ENCODE measurements around the gene UBTF.

The UBTF gene

DNA sequence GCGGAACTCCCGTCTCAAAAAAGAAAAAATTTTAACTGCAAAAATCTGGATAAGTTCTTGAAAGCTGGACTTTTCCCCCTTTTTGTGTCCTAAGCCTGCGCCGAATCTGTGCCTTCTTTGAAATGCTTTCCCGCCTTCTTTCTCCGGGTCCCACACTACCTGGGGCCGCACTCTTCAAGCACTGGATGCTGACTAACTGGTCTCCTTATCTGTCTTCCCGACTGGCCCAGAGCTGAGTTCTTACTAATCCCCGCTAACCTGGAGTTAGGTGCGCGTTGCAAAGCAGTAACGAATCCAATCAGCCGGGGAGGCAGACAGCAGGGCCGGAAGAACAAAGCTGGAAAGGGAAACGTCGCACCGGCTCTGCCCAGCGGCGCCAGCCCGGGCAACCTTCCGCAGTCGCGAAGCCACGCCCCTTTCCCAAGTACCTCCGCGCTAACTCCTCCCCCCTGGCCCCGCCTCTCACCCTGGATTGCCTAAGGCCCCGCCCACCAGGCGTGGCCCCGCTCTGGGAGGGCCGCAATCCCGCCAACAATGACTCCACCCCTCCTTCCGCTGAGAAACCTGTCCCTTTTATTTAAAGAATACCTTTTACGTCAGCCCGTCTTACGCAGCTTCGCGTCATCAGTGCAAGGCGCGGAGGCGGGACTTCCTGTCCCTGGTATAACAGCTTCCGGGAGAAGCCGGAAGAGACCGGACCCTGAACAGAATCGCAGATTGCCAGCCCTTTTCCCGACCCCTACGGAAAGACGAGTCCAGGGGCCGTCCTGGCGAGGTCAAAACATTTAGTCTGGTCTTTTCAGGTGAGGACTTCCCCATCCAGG is 33.0 kb downstream of the UBTF start, which contains the start of gene TMUB2:
Gene TMUB2, plus strand, starts transcription at position 666 of the 824 bp plus-strand sequence. CDS start 737 bp downstream, outside the sequence.
- intact Hi-C loops (cut with DNase I), result no loop called here
- peak; percentile 98 to 100 (median 99) for DNase-seq

DNA sequence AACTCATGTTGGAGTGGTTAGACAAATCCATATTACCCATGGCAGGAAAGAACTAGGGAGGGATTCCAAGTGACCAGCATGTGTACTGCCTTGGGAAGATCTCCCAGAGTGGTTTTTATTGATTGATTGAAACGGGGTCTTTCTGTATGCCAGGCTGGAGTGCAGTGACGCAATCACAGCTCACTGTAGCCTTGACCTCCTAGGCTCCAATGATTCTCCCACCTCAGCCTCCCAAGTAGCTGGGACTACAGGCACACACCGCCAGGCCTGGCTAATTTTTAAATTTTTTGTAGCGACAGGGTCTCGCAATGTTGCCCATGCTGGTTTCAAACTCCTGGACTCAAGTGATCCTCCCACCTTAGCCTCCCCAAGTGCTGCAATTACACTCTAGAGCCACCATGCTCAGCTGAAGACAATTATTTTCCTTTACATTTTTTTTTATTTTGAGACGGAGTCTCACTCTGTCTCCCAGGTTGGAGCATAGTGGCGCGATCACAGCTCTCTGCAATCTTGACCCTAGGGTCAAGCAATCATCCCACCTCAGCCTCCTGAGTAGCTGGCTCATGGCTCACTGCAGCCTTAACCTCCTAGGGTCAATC is 35.2 kb downstream of the UBTF start:
- DNase-seq, result no peak
- intact Hi-C loops (cut with DNase I), result no loop called here

GRCh38 chr17:44183024-44183423 is 36.5 kb downstream of the UBTF start:
- intact Hi-C loops (cut with DNase I), result no loop called here
- no peak for DNase-seq

DNA sequence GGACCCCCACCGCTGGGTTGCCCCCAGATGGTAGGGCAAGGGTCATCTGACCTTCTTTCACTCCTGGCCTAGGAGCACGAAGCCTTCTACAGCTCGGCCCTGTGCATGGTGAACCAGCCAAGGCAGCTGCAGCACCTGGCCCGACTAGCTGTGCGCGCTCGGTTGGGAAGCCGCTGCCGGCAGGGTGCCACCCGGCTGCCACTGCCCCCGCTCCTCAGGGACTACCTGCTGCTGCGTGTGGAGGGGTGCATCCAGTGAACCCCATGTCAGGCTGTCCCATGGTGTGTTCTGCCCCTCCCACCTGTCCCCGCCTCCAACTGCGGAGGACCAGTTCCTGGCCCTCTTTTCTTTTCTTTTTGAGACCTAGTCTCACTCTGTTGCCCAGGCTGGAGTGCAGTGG is 41.3 kb downstream of the UBTF start:
- no peak for DNase-seq
- intact Hi-C loops (cut with DNase I), result no loop called here

DNA sequence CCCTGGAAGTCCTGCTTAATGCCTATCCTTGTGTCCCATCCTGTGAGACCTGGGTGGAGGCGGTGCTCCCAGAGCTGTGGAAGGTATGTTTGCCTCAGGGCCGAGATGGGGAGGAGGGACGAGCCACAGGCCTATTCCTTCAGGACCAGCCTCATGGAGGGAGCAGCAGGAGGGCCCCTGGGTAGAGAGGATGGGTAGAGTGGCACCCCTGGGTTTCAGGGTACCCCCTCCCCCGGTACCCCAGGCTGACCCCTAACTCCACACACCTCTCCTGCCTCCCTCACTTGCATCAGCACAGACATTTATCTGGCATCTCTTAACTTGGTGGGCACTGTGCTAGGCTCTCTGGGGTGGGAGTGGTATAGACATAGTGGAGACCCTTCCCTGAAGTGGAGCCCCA is 41.8 kb downstream of the UBTF start:
- intact Hi-C loops (cut with DNase I), result no loop called here
- DNase-seq, result no peak

- intact Hi-C loops (cut with DNase I), result no loop called here
- DNase-seq, result no peak
Measured at GRCh38 chr17:44176671-44177501, 42.6 kb downstream of the UBTF start.

GRCh38 chr17:44176257-44176656 is 43.2 kb downstream of the UBTF start:
- intact Hi-C loops (cut with DNase I), result no loop called here
- DNase-seq, result no peak

- DNase-seq, result no peak
- intact Hi-C loops (cut with DNase I), result no loop called here
Measured at GRCh38 chr17:44174427-44174826, 45.0 kb downstream of the UBTF start.

DNA sequence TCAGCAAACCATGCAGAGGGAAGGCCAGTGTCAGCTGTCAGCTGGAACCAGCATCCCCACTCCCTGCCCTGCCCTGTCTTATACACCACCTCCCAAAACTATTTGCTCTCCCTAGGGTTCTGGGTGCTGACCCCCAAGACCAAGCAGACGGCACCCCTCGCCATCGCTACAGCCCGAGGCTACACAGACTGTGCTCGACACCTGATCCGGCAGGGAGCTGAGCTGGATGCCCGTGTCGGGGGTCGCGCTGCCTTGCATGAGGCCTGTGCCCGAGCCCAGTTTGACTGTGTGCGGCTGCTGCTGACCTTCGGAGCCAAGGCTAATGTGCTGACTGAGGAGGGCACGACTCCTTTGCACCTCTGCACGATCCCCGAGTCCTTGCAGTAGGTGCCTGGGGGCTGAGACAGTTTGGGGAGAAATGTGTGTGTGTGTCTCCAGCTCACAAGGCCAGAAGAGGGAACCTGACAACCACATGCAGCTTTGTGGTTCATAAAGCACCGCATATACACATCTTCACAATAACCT is 47.5 kb downstream of the UBTF start:
- no peak for DNase-seq
- intact Hi-C loops (cut with DNase I), result no loop called here

DNA sequence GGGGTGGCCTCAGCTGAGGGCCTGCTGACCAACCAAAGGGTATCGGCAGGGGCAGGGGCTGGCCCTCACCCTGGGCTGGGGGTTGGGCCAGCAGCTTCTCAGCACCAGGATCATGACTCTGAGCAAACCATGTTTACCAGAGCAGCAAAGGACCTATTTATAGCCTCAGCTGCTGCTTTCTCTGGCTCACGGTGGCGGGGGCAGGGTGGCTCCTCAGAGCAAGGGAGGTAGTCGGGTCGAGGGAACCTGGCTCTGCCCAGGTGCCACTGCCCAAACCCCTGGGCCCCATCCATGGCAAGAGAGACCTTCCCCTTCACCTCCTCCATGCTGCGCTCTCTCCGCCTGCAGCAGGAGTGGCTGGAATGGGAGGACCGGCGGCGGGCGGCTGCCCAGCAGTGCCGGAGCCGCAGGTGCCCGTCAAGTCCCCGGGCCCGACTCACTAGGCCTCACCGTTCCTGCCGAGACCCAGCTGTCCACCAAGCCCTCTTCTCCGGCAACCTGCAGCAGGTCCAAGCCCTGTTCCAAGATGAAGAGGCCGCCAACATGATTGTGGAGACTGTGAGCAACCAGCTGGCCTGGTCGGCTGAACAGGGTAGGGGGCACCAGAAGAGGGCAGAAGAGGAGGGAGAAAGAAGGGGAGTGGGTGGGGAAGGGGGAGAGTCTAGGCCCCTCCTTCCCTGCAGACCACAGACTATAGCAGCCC is 48.8 kb downstream of the UBTF start, which contains the start of gene ASB16:
Gene ASB16, plus strand, starts transcription at position 206 of the 703 bp plus-strand sequence. Its CDS starts 86 bp downstream, at position 292.
- intact Hi-C loops (cut with DNase I), result no loop called here
- DNase-seq, result no peak

- no peak for DNase-seq
- intact Hi-C loops (cut with DNase I), result no loop called here
Measured at GRCh38 chr17:44170135-44170498, 49.4 kb downstream of the UBTF start.

- intact Hi-C loops (cut with DNase I), result no loop called here
- DNase-seq, result peak in 1 of 42 donors; percentile 25
Measured at GRCh38 chr17:44167181-44167861, 52.2 kb downstream of the UBTF start.

GRCh38 chr17:44164476-44164875 is 55.0 kb downstream of the UBTF start:
- intact Hi-C loops (cut with DNase I), result no loop called here
- no peak for DNase-seq

- DNase-seq, result no peak
- intact Hi-C loops (cut with DNase I), result no loop called here
Measured at GRCh38 chr17:44159519-44160210, 59.8 kb downstream of the UBTF start.

DNA sequence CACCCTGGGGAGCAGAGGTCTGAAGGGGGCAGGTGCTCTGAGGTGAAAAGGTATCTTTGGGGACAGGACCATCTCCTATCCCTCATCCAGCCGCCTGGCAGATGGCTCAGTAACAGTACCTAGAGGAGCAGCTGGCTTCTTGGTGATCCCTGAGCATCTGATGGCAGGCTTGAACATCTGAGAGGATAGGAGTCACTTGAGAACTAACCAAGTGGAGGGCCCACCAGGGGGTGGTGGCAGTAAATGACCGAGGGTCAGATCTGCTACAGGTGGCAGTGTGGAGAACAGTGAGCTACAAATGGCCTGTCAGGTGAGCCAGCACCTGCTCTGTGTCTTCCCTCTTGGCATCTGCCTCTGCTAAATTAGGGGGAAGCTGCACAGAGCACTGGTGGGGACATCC is 64.0 kb downstream of the UBTF start:
- no peak for DNase-seq
- intact Hi-C loops (cut with DNase I), result no loop called here

All from head of caudate nucleus (tissue), 42 donors.